ENCODE measurements around the gene IL22RA1. TPM values are rescaled to one million over a fixed set of nuclear protein-coding genes. Genes with fewer than 3 reads are reported as not detected.

IL22RA1 gene
- total and polyA plus RNA-seq, 9 of the 15 experiments (the other 6 are each of a cell fraction or from before 2014, with no cell fraction given), result not detected

DNA sequence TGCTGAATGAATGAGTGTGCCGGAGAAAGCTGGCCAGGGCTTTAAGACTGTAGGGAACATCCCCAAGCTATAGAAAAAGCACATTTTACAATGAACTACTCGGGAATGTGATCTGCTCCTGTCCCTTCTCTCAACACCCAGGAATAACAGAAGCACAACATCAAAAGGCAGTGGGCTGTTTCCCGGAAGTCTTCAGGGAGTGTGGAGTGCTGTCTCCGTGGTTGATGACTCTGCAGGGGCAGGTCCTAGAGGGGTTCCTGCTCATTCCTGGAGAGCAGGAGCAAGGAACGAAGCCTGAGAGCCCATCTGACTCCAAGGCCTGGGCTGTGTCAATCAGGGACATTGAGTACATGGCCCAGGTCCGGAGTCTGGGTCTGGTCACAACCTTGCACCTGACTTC, 4.9 kb upstream of the IL22RA1 start:
- Histone ChIP-seq H3K4me1 (replicated peaks in 1 of 2; ENCODE audit: control insufficient read depth in 2 of 2, insufficient read depth in 2 of 2, low read length in 2 of 2) (peaks cover 8 to 9% of the 10 kb centered on the region in 2 experiments; a peak in 3 of 5 replicates), H3K4me3 (no peak overlapping the region), H3K9me1 (ENCODE audit: control insufficient read depth, insufficient read depth, low read length) (no peaks in the 10 kb centered on the region), H3K36me3 (ENCODE audit: control insufficient read depth, insufficient read depth, low read length) (no peaks in the 10 kb centered on the region), H3K9ac (ENCODE audit: insufficient read depth in 1 of 2, low read depth in 2 of 2, low read length in 2 of 2) (no peak overlapping the region), H3K27ac (ENCODE audit: extremely low read depth, low read depth, low read length) (no peak overlapping the region), H3K27me3 (ENCODE audit: control insufficient read depth in 2 of 2, insufficient read depth in 2 of 2, low read length in 2 of 2) (peaks cover 45 to 64% of the 10 kb centered on the region in 2 experiments), H3K9me3 (replicated peaks; ENCODE audit: control insufficient read depth, insufficient read depth, low read depth, low read length) (no peaks in the 10 kb centered on the region), H3K79me2 (ENCODE audit: control insufficient read depth, insufficient read depth, low read length) (no peaks in the 10 kb centered on the region), H3K4me2 (ENCODE audit: insufficient read depth, low read length) (no peak overlapping the region), H2AFZ (ENCODE audit: low read depth, low read length) (no peak overlapping the region), H4K20me1 (replicated peaks; ENCODE audit: control insufficient read depth, insufficient read depth, low read length) (peaks cover 10% of the 10 kb centered on the region)
- no peak for FAIRE-seq
- in situ Hi-C loops (cut with MboI) (no loop called here), intact Hi-C loops (cut with micrococcal nuclease) (no loop called here)
- 4% methylated on average over 6 of the region's 6 CpGs for WGBS (ENCODE audit: insufficient coverage, low coverage, missing lambda C conversion rate)
- no peak for DNase-seq (ENCODE audit: extremely low read depth in 1 of 4, low spot score in 3 of 4)
- ATAC-seq, result no peak
- CTCF ChIA-PET (ENCODE audit: low intra/inter-chr PET ratio), result no interaction called here
- POLR2A ChIA-PET, result interaction anchor here (0.6 to 1.1 kb wide), 3 partner anchors 14 to 183 kb away, joined by 3 read pairs; no protein-coding TSS in a partner anchor
- BruUV-seq (replicated peaks), result no TSS peak
- TF ChIP-seq, protein P1, sequence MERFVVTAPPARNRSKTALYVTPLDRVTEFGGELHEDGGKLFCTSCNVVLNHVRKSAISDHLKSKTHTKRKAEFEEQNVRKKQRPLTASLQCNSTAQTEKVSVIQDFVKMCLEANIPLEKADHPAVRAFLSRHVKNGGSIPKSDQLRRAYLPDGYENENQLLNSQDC (CRISPR knock-in tag; IDR thresholded peaks at IDR 0.05), result no peak
- TF ChIP-seq, protein P2, sequence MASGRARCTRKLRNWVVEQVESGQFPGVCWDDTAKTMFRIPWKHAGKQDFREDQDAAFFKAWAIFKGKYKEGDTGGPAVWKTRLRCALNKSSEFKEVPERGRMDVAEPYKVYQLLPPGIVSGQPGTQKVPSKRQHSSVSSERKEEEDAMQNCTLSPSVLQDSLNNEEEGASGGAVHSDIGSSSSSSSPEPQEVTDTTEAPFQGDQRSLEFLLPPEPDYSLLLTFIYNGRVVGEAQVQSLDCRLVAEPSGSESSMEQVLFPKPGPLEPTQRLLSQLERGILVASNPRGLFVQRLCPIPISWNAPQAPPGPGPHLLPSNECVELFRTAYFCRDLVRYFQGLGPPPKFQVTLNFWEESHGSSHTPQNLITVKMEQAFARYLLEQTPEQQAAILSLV (tag; IDR thresholded peaks at IDR 0.05), result no peak
- TF ChIP-seq, protein P3, sequence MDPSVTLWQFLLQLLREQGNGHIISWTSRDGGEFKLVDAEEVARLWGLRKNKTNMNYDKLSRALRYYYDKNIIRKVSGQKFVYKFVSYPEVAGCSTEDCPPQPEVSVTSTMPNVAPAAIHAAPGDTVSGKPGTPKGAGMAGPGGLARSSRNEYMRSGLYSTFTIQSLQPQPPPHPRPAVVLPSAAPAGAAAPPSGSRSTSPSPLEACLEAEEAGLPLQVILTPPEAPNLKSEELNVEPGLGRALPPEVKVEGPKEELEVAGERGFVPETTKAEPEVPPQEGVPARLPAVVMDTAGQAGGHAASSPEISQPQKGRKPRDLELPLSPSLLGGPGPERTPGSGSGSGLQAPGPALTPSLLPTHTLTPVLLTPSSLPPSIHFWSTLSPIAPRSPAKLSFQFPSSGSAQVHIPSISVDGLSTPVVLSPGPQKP (CRISPR knock-in tag; IDR thresholded peaks at IDR 0.05), result no peak
- TF ChIP-seq FOXK2 (conservative IDR thresholded peaks at IDR 0.05 in 1 of 2, IDR thresholded peaks at IDR 0.05 in 1 of 2; ENCODE audit: low read depth in 2 of 2) (no peak), TARDBP (IDR thresholded peaks at IDR 0.05) (no peak), ZNF77 (CRISPR knock-in tag; IDR thresholded peaks at IDR 0.05) (no peak), SMARCC2 (IDR thresholded peaks at IDR 0.05; ENCODE audit: low read depth) (no peak), ZNF217 (CRISPR knock-in tag; IDR thresholded peaks at IDR 0.05) (no peak), FOXP1 (CRISPR knock-in tag; IDR thresholded peaks at IDR 0.05) (no peak), CBX8 (IDR thresholded peaks at IDR 0.05; ENCODE audit: borderline replicate concordance, extremely low read depth, low read depth, low read length, poor library complexity, severe bottlenecking) (no peak), NFRKB (IDR thresholded peaks at IDR 0.05; ENCODE audit: low read depth) (no peak)
- TF ChIP-seq, protein P4, sequence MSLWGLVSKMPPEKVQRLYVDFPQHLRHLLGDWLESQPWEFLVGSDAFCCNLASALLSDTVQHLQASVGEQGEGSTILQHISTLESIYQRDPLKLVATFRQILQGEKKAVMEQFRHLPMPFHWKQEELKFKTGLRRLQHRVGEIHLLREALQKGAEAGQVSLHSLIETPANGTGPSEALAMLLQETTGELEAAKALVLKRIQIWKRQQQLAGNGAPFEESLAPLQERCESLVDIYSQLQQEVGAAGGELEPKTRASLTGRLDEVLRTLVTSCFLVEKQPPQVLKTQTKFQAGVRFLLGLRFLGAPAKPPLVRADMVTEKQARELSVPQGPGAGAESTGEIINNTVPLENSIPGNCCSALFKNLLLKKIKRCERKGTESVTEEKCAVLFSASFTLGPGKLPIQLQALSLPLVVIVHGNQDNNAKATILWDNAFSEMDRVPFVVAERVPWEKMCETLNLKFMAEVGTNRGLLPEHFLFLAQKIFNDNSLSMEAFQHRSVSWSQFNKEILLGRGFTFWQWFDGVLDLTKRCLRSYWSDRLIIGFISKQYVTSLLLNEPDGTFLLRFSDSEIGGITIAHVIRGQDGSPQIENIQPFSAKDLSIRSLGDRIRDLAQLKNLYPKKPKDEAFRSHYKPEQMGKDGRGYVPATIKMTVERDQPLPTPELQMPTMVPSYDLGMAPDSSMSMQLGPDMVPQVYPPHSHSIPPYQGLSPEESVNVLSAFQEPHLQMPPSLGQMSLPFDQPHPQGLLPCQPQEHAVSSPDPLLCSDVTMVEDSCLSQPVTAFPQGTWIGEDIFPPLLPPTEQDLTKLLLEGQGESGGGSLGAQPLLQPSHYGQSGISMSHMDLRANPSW (CRISPR knock-in tag; IDR thresholded peaks at IDR 0.05), result no peak
- TF ChIP-seq, protein P5, sequence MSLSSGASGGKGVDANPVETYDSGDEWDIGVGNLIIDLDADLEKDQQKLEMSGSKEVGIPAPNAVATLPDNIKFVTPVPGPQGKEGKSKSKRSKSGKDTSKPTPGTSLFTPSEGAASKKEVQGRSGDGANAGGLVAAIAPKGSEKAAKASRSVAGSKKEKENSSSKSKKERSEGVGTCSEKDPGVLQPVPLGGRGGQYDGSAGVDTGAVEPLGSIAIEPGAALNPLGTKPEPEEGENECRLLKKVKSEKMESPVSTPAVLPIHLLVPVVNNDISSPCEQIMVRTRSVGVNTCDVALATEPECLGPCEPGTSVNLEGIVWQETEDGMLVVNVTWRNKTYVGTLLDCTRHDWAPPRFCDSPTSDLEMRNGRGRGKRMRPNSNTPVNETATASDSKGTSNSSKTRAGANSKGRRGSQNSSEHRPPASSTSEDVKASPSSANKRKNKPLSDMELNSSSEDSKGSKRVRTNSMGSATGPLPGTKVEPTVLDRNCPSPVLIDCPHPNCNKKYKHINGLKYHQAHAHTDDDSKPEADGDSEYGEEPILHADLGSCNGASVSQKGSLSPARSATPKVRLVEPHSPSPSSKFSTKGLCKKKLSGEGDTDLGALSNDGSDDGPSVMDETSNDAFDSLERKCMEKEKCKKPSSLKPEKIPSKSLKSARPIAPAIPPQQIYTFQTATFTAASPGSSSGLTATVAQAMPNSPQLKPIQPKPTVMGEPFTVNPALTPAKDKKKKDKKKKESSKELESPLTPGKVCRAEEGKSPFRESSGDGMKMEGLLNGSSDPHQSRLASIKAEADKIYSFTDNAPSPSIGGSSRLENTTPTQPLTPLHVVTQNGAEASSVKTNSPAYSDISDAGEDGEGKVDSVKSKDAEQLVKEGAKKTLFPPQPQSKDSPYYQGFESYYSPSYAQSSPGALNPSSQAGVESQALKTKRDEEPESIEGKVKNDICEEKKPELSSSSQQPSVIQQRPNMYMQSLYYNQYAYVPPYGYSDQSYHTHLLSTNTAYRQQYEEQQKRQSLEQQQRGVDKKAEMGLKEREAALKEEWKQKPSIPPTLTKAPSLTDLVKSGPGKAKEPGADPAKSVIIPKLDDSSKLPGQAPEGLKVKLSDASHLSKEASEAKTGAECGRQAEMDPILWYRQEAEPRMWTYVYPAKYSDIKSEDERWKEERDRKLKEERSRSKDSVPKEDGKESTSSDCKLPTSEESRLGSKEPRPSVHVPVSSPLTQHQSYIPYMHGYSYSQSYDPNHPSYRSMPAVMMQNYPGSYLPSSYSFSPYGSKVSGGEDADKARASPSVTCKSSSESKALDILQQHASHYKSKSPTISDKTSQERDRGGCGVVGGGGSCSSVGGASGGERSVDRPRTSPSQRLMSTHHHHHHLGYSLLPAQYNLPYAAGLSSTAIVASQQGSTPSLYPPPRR (CRISPR knock-in tag; IDR thresholded peaks at IDR 0.05; ENCODE audit: borderline replicate concordance), result no peak

Measured in K562 (cell line).